Measurements from ENCODE around the gene SORBS2.
"Not testable (repeated sequence)": the region's sequence is repeated elsewhere in the genome, so short reads cannot be mapped to it uniquely, and the experiment has no call there.

Gene SORBS2

GRCh38 chr4:185710487-185710995 lies 101.5 kb downstream of the SORBS2 start:
- DNase-seq = no peak

GRCh38 chr4:185709802-185710486 lies 102.0 kb downstream of the SORBS2 start:
- no peak for DNase-seq

- DNase-seq = no peak
Measured at GRCh38 chr4:185708348-185708747, 103.6 kb downstream of the SORBS2 start.

- DNase-seq = not testable (repeated sequence)
Measured at GRCh38 chr4:185707622-185708021, 104.4 kb downstream of the SORBS2 start.

- no peak for DNase-seq
Measured at GRCh38 chr4:185702147-185702663, 109.8 kb downstream of the SORBS2 start.

GRCh38 chr4:185700630-185701029 lies 111.4 kb downstream of the SORBS2 start:
- no peak for DNase-seq

GRCh38 chr4:185700048-185700447 lies 111.9 kb downstream of the SORBS2 start:
- no peak for DNase-seq

- no peak for DNase-seq
Measured at GRCh38 chr4:185697488-185697887, 114.5 kb downstream of the SORBS2 start.

- no peak for DNase-seq
Measured at GRCh38 chr4:185695743-185696142, 116.3 kb downstream of the SORBS2 start.

- no peak for DNase-seq
Measured at GRCh38 chr4:185693548-185694215, 118.3 kb downstream of the SORBS2 start.

- no peak for DNase-seq
Measured at GRCh38 chr4:185689407-185689806, 122.6 kb downstream of the SORBS2 start.

GRCh38 chr4:185685804-185686203 lies 126.2 kb downstream of the SORBS2 start:
- no peak for DNase-seq

- DNase-seq = no peak
Measured at GRCh38 chr4:185683896-185684295, 128.1 kb downstream of the SORBS2 start.

GRCh38 chr4:185683222-185683621 lies 128.8 kb downstream of the SORBS2 start:
- no peak for DNase-seq

GRCh38 chr4:185682236-185682635 lies 129.8 kb downstream of the SORBS2 start:
- no peak for DNase-seq

GRCh38 chr4:185681604-185682003 lies 130.4 kb downstream of the SORBS2 start:
- DNase-seq = no peak

- DNase-seq = no peak
Measured at GRCh38 chr4:185680617-185681016, 131.4 kb downstream of the SORBS2 start.

GRCh38 chr4:185679523-185679922 lies 132.5 kb downstream of the SORBS2 start:
- DNase-seq = no peak

- no peak for DNase-seq
Measured at GRCh38 chr4:185677637-185678314, 134.2 kb downstream of the SORBS2 start.

- DNase-seq = no peak
Measured at GRCh38 chr4:185672618-185673017, 139.4 kb downstream of the SORBS2 start.

GRCh38 chr4:185672151-185672550 lies 139.8 kb downstream of the SORBS2 start:
- no peak for DNase-seq

- DNase-seq = no peak
Measured at GRCh38 chr4:185671496-185671895, 140.5 kb downstream of the SORBS2 start.

- DNase-seq = no peak
Measured at GRCh38 chr4:185671066-185671465, 140.9 kb downstream of the SORBS2 start.

- DNase-seq = no peak
Measured at GRCh38 chr4:185669288-185669687, 142.7 kb downstream of the SORBS2 start.

Measured in KG1 (cell line).